CD14-positive monocyte (primary cell): Measurements from ENCODE around the gene ZNF275. TPM values are rescaled to one million over a fixed set of nuclear protein-coding genes. Genes with fewer than 3 reads are reported as not detected.

Experiments used
- DNase-seq, 3 donors: peaks; one replicate each; pipeline ENCODE4 v3.0.0-alpha.2; 2011 to 2022
- H2AFZ ChIP-seq: 2 replicates; pipeline ENCODE4 v1.6.0; 2012; ENCODE audit warnings: mild to moderate bottlenecking, low read depth, low read length, inconsistent platforms; ENCODE audit not compliant: insufficient read depth, poor library complexity, severe bottlenecking
- H3K27ac ChIP-seq, 2 donors: 1 replicate in 1 of 2; 2 replicates in 1 of 2; pipeline ENCODE4 v1.5.1; 2012 to 2013; ENCODE audit warnings: low read length in 2 of 2, control low read depth in 1 of 2, inconsistent platforms in 1 of 2, low read depth in 1 of 2, mild to moderate bottlenecking in 1 of 2
- H3K27me3 ChIP-seq, 2 donors: one replicate each; pipeline versions ENCODE4 v1.6.0 to v1.6.1; 2011 to 2013; ENCODE audit warnings: low read length in 2 of 2; ENCODE audit not compliant: control insufficient read depth in 2 of 2, insufficient read depth in 2 of 2
- H3K36me3 ChIP-seq, 2 donors: replicated peaks in 1 of 2; 1 replicate in 1 of 2; 2 replicates in 1 of 2; pipeline versions ENCODE4 v1.5.1 to v1.6.1; 2012 to 2013; ENCODE audit warnings: low read length in 2 of 2, control low read depth in 1 of 2, inconsistent platforms in 1 of 2, mild to moderate bottlenecking in 1 of 2; ENCODE audit not compliant: insufficient read depth in 2 of 2, control insufficient read depth in 1 of 2
- H3K4me1 ChIP-seq, 2 donors: 1 replicate in 1 of 2; 2 replicates in 1 of 2; pipeline versions ENCODE4 v1.5.1 to v1.6.1; 2012 to 2013; ENCODE audit warnings: low read length in 2 of 2, control low read depth in 1 of 2, inconsistent platforms in 1 of 2, mild to moderate bottlenecking in 1 of 2, moderate library complexity in 1 of 2; ENCODE audit not compliant: insufficient read depth in 2 of 2, control insufficient read depth in 1 of 2
- H3K4me2 ChIP-seq: replicated peaks from 2 replicates; pipeline ENCODE3; 2012; ENCODE audit warnings: low read length, moderate library complexity, mild to moderate bottlenecking; ENCODE audit not compliant: poor library complexity, severe bottlenecking; ENCODE audit errors: extremely low read depth
- H3K4me3 ChIP-seq, 3 experiments: fragments of 200-600 bp in 1 of 3; sonication (generic) in 1 of 3; replicated peaks in 1 of 3; 1 replicate in 2 of 3; 2 replicates in 1 of 3; pipeline ENCODE4 v1.5.1; 2011 to 2013; ENCODE audit warnings: low read length in 3 of 3, mild to moderate bottlenecking in 3 of 3, control low read depth in 2 of 3, low read depth in 2 of 3, inconsistent platforms in 1 of 3, moderate library complexity in 1 of 3
- H3K79me2 ChIP-seq: 2 replicates; pipeline ENCODE4 v1.6.0; 2012; ENCODE audit warnings: mild to moderate bottlenecking, control low read depth, inconsistent platforms, low read length, moderate library complexity; ENCODE audit not compliant: insufficient read depth
- H3K9ac ChIP-seq: 2 replicates; pipeline ENCODE4 v1.6.0; 2017; ENCODE audit warnings: low read length, mild to moderate bottlenecking; ENCODE audit not compliant: insufficient read depth, poor library complexity, severe bottlenecking
- H3K9me3 ChIP-seq, 2 donors: replicated peaks in 1 of 2; 1 replicate in 1 of 2; 2 replicates in 1 of 2; pipeline versions ENCODE4 v1.5.1 to v1.6.1; 2012 to 2013; ENCODE audit warnings: low read length in 2 of 2, control low read depth in 1 of 2; ENCODE audit not compliant: control insufficient read depth in 1 of 2, insufficient read depth in 1 of 2
- H4K20me1 ChIP-seq: 2 replicates; pipeline ENCODE4 v1.6.0; 2012; ENCODE audit warnings: mild to moderate bottlenecking, low read length, control low read depth, moderate library complexity; ENCODE audit not compliant: insufficient read depth
- H3K27ac Mint-ChIP-seq, 7 donors: one replicate each; pipeline ENCODE4 v1.8.0; 2020; ENCODE audit warnings: mild to moderate bottlenecking in 7 of 7, mixed read lengths in 7 of 7, moderate library complexity in 6 of 7, inconsistent platforms in 2 of 7
- H3K27me3 Mint-ChIP-seq, 3 donors: one replicate each; pipeline ENCODE4 v1.8.0; 2021 to 2022; ENCODE audit warnings: low read depth in 3 of 3, mild to moderate bottlenecking in 3 of 3, mixed read lengths in 3 of 3, moderate library complexity in 3 of 3, inconsistent platforms in 1 of 3
- H3K36me3 Mint-ChIP-seq, 2 donors: one replicate each; pipeline ENCODE4 v1.8.0; 2020; ENCODE audit warnings: mixed read lengths in 2 of 2, inconsistent platforms in 1 of 2, mild to moderate bottlenecking in 1 of 2
- H3K4me1 Mint-ChIP-seq: one replicate; pipeline ENCODE4 v1.8.0; 2020; ENCODE audit warnings: mild to moderate bottlenecking, mixed read lengths
- H3K4me3 Mint-ChIP-seq, 2 donors: one replicate each; pipeline ENCODE4 v1.8.0; 2020; ENCODE audit warnings: mild to moderate bottlenecking in 2 of 2, mixed read lengths in 2 of 2, moderate library complexity in 1 of 2
- H3K9me3 Mint-ChIP-seq, 7 donors: one replicate each; pipeline ENCODE4 v1.8.0; 2020 to 2022; ENCODE audit warnings: mixed read lengths in 7 of 7, mild to moderate bottlenecking in 6 of 7, moderate library complexity in 6 of 7, inconsistent platforms in 2 of 7
- WGBS: methylation state at CpG from one replicate; pipeline ENCODE4 v1.1.5; 2013; ENCODE audit warnings: missing lambda C conversion rate; ENCODE audit not compliant: insufficient coverage; 5-methylcytosine and 5-hydroxymethylcytosine counted together
- intact Hi-C, 2 donors: fragments of 100-400 bp; cut with micrococcal nuclease; formaldehyde crosslinking; loops; one replicate each; pipeline versions ENCODE4 v1.15.0 to v1.15.1; 2023
- polyA plus RNA-seq, 3 donors: library from polyadenylated mRNA; depleted of rRNA in 1 of 3; unstranded in 2 of 3; stranded (reverse) in 1 of 3; fragments of 300-500 nt in 2 of 3; fragments of >200 nt in 1 of 3; fragmentation: Illumina TruSeq in 2 of 3; gene quantifications; 1 replicate in 2 of 3; 2 replicates in 1 of 3; pipeline ENCODE4 v1.2.3, GENCODE V29; 2012 to 2021
- TF ChIP-seq, protein P1 (sequence below): fragments of 200-600 bp; IDR thresholded peaks from one replicate; pipeline ENCODE4 v1.8.0; 2022; ENCODE audit warnings: antibody characterized with exemption, mild to moderate bottlenecking

Gene ZNF275
- polyA plus RNA-seq, 3 donors = 1.0 to 4.7 (median 2.1) TPM

DNA sequence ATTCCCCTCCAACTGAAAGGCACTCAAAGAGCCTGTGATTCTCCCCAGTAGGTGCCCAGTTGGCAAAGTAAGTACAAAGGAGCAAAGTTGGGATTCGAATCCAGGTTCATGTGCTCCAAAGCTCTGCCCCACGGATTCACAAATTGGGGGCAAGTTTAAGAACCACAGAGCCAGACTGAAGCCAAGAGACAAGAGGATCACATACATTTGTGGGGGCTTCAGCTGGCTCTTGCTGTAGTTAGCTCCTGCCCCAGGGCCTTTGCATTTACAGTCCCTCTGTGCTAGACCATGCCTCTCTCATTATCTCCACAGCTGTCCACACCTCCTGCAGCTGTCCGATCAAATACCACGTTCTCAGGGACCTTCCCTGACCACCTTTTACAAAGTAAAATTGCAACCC is 31.2 kb upstream of the ZNF275 start:
- Mint-ChIP-seq H3K4me3 (no peak overlapping the region), H3K36me3 (no peaks in the 10 kb centered on the region), H3K9me3 (peaks cover 0 to 3% (median 0%) of the 10 kb centered on the region in 7 donors), H3K27ac (no peak overlapping the region), H3K27me3 (peaks cover 18 to 42% (median 36%) of the 10 kb centered on the region in 3 donors), H3K4me1 (no peaks in the 10 kb centered on the region)
- H3K9me3 ChIP-seq = no peaks in the 10 kb centered on the region
- intact Hi-C loops = no loop called here
- no peak overlapping the region for H2AFZ ChIP-seq
- 80% methylated on average over 1 of the region's 4 CpGs for WGBS
- H3K4me3 ChIP-seq = no peak overlapping the region
- H4K20me1 ChIP-seq = no peaks in the 10 kb centered on the region
- no peak overlapping the region for H3K9ac ChIP-seq
- no peaks in the 10 kb centered on the region for H3K36me3 ChIP-seq
- H3K4me2 ChIP-seq = no peak overlapping the region
- TF ChIP-seq, protein P1, sequence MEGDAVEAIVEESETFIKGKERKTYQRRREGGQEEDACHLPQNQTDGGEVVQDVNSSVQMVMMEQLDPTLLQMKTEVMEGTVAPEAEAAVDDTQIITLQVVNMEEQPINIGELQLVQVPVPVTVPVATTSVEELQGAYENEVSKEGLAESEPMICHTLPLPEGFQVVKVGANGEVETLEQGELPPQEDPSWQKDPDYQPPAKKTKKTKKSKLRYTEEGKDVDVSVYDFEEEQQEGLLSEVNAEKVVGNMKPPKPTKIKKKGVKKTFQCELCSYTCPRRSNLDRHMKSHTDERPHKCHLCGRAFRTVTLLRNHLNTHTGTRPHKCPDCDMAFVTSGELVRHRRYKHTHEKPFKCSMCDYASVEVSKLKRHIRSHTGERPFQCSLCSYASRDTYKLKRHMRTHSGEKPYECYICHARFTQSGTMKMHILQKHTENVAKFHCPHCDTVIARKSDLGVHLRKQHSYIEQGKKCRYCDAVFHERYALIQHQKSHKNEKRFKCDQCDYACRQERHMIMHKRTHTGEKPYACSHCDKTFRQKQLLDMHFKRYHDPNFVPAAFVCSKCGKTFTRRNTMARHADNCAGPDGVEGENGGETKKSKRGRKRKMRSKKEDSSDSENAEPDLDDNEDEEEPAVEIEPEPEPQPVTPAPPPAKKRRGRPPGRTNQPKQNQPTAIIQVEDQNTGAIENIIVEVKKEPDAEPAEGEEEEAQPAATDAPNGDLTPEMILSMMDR = no peak
- H3K4me1 ChIP-seq = no peaks in the 10 kb centered on the region
- no peak overlapping the region for H3K27ac ChIP-seq
- peaks cover 6 to 35% of the 10 kb centered on the region in 2 donors for H3K27me3 ChIP-seq
- DNase-seq = no peak
- no peaks in the 10 kb centered on the region for H3K79me2 ChIP-seq

DNA sequence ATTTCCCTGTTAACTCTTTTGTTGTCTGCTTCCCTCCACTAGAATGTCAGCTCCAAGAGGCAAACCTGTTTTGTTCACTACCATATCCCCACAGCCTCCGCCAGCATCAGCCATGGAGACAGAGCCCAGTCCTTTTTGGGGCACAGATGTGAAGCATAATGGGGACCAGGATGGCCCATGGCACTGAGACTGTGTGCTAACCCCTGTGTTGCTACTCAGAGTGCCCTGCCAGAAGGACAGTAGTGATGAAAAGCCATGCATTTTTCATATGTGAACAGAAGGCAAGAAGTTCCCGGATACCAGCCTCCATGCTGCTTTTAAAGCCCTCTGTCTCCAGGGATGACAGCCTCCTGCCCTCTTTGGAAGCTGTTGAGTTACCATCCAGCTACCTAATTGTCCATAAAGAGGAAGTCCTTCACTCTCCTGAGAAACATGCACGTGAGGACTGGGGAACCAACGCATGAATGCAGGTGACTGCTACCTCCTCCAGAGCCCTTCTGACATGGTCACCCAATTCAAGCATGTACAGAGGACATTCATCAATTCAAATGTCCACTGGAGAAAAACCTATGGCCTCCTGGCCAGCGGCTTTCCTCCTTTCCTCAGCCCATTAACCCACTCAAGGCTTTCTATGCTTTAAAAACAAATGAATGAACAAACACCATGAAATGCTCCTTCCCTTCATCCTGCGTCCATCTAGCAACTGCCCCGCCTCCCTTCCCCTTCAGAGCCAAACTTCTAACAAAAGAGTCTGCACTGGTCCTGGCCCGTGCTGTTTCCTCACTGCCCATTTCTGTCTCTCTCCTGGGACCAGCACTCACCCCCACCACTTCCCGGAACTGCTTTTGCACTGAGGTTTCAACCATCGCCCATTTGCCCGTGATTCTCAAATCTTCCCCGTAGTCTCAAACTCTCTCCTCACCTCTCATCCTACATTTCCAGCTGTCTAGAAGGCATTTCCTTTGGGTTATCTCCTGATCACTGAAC is 30.4 kb upstream of the ZNF275 start:
- peak overlapping the region in 1 of 2 donors; percentile 49 for H3K4me3 Mint-ChIP-seq
- 85% methylated on average over 7 of the region's 12 CpGs for WGBS
- Histone ChIP-seq H2AFZ (no peak overlapping the region), H3K27ac (no peak overlapping the region), H4K20me1 (no peaks in the 10 kb centered on the region), H3K9ac (no peak overlapping the region), H3K79me2 (no peaks in the 10 kb centered on the region), H3K27me3 (peaks cover 6 to 28% of the 10 kb centered on the region in 2 donors), H3K4me1 (no peaks in the 10 kb centered on the region), H3K36me3 (no peaks in the 10 kb centered on the region), H3K4me3 (no peak overlapping the region), H3K4me2 (no peak overlapping the region), H3K9me3 (no peaks in the 10 kb centered on the region)
- intact Hi-C loops = no loop called here
- DNase-seq = no peak
- H3K27ac Mint-ChIP-seq = peak overlapping the region in 1 of 7 donors; percentile 6
- no peaks in the 10 kb centered on the region for H3K36me3 Mint-ChIP-seq
- no peaks in the 10 kb centered on the region for H3K4me1 Mint-ChIP-seq
- peaks cover 18 to 36% (median 36%) of the 10 kb centered on the region in 3 donors for H3K27me3 Mint-ChIP-seq
- H3K9me3 Mint-ChIP-seq = peaks cover 0 to 3% (median 0%) of the 10 kb centered on the region in 7 donors
- TF ChIP-seq, protein P1 = no peak
